GM18511 (cell line): ENCODE measurements around the gene CD84.
"Not testable (repeated sequence)": the region's sequence is repeated elsewhere in the genome, so short reads cannot be mapped to it uniquely, and the experiment has no call there.

Source experiments
- ATAC-seq: cut with Tn5 transposase; IDR thresholded peaks from one replicate; pipeline ENCODE4 v1.9.1; 2021; ENCODE audit warnings: mild to moderate bottlenecking, moderate library complexity; ENCODE audit not compliant: unreplicated experiment

The CD84 gene

GRCh38 chr1:160610569-160611242, 31.4 kb upstream of the CD84 start:
- no peak for ATAC-seq

GRCh38 chr1:160608941-160609340, 29.6 kb upstream of the CD84 start:
- ATAC-seq = no peak

GRCh38 chr1:160608514-160608913, 29.2 kb upstream of the CD84 start:
- no peak for ATAC-seq

GRCh38 chr1:160608057-160608456, 28.8 kb upstream of the CD84 start:
- no peak for ATAC-seq

- ATAC-seq = no peak
Measured at GRCh38 chr1:160607672-160608032, 28.4 kb upstream of the CD84 start.

GRCh38 chr1:160607011-160607671, 27.8 kb upstream of the CD84 start:
- ATAC-seq = peak; percentile 70

- no peak for ATAC-seq
Measured at GRCh38 chr1:160606611-160607010, 27.3 kb upstream of the CD84 start.

- ATAC-seq = no peak
Measured at GRCh38 chr1:160605792-160606479, 26.6 kb upstream of the CD84 start.

- no peak for ATAC-seq
Measured at GRCh38 chr1:160605205-160605604, 25.9 kb upstream of the CD84 start.

GRCh38 chr1:160597705-160598104, 18.4 kb upstream of the CD84 start:
- ATAC-seq = no peak

- no peak for ATAC-seq
Measured at GRCh38 chr1:160597051-160597450, 17.8 kb upstream of the CD84 start.

- no peak for ATAC-seq
Measured at GRCh38 chr1:160590488-160590887, 11.2 kb upstream of the CD84 start.

- no peak for ATAC-seq
Measured at GRCh38 chr1:160588468-160588867, 9.2 kb upstream of the CD84 start.

GRCh38 chr1:160584784-160585183, 5.5 kb upstream of the CD84 start:
- no peak for ATAC-seq

GRCh38 chr1:160582976-160583375, 3.7 kb upstream of the CD84 start:
- not testable (repeated sequence) for ATAC-seq

- ATAC-seq = no peak
Measured at GRCh38 chr1:160581961-160582360, 2.7 kb upstream of the CD84 start.

GRCh38 chr1:160580221-160580812, 1.0 kb upstream of the CD84 start:
- ATAC-seq = no peak

- no peak for ATAC-seq
Measured at GRCh38 chr1:160578525-160579191, 638 bp downstream of the CD84 start.

- ATAC-seq = no peak
Measured at GRCh38 chr1:160578175-160578524, 1.1 kb downstream of the CD84 start.

- ATAC-seq = no peak
Measured at GRCh38 chr1:160577671-160578070, 1.6 kb downstream of the CD84 start.

- ATAC-seq = no peak
Measured at GRCh38 chr1:160576884-160577283, 2.4 kb downstream of the CD84 start.
